A549 (cell line): ENCODE data around the gene MRPL45.

Experiments used
- BCL3 ChIP-seq: fragments of >200 bp; sonication (Bioruptor Twin); formaldehyde crosslinking; IDR thresholded peaks from 3 replicates; pipeline ENCODE4 v1.6.1; 2016
- CEBPB ChIP-seq, 2 experiments: fragments of >200 bp in 1 of 2; sonication (Bioruptor Twin) in 1 of 2; formaldehyde crosslinking in 1 of 2; IDR thresholded peaks; 2 replicates each; pipeline ENCODE4 v1.6.1; 2012 to 2016
- CTCF ChIP-seq: fragments of >200 bp; sonication (Bioruptor Twin); formaldehyde crosslinking; IDR thresholded peaks from 3 replicates; pipeline ENCODE4 v1.5.1; 2016
- MAZ ChIP-seq: fragments of 150-350 bp; IDR thresholded peaks from 2 replicates; pipeline ENCODE4 v1.6.1; 2014; ENCODE audit warnings: antibody characterized with exemption, low read depth, low read length, borderline replicate concordance
- MYC ChIP-seq: IDR thresholded peaks from 2 replicates; pipeline ENCODE4 v1.6.1; 2012; ENCODE audit warnings: mild to moderate bottlenecking, inconsistent platforms, low read length, improper control_type of control experiment, borderline replicate concordance
- PHF8 ChIP-seq: fragments of 200-600 bp; sonication (generic); IDR thresholded peaks from 2 replicates; pipeline ENCODE4 v1.6.1; 2016; ENCODE audit warnings: low read depth, mild to moderate bottlenecking, antibody characterized with exemption, moderate library complexity, borderline replicate concordance
- POLR2A ChIP-seq: IDR thresholded peaks from 2 replicates; pipeline ENCODE4 v1.6.1; 2012; ENCODE audit warnings: mild to moderate bottlenecking, low read length
- REST ChIP-seq: fragments of 200-600 bp; sonication (generic); IDR thresholded peaks from 2 replicates; pipeline ENCODE4 v1.6.1; 2016; ENCODE audit warnings: antibody characterized with exemption, mild to moderate bottlenecking, moderate library complexity
- ZFP36 ChIP-seq: fragments of 450-650 bp; IDR thresholded peaks from 2 replicates; pipeline ENCODE4 v1.6.1; 2014; ENCODE audit warnings: borderline replicate concordance; ENCODE audit not compliant: partially characterized antibody

- TF ChIP-seq CTCF (no peak), MYC (peak; percentile 90), PHF8 (peak; percentile 99), POLR2A (peak; percentile 96), CEBPB (IDR thresholded peaks at IDR 0.05) (no peak), MAZ (no peak), BCL3 (peak; percentile 88), REST (peak; percentile 86), ZFP36 (no peak)
These were observed 54.6 kb downstream of the MRPL45 start, which contains the start of gene SOCS7 for GRCh38 chr17:38351412-38352222.
